Activated CD4-positive, alpha-beta T cell treated with anti-CD3 and anti-CD28 coated beads, Interleukin-2, amount 50 U/mL, for 4 hours (primary cell): Measurements from ENCODE around the gene RAPGEF5.

Source experiments
- DNase-seq, 2 experiments: peaks; one replicate each; pipeline ENCODE4 v3.0.0-alpha.2; 2020

RAPGEF5 gene

DNA sequence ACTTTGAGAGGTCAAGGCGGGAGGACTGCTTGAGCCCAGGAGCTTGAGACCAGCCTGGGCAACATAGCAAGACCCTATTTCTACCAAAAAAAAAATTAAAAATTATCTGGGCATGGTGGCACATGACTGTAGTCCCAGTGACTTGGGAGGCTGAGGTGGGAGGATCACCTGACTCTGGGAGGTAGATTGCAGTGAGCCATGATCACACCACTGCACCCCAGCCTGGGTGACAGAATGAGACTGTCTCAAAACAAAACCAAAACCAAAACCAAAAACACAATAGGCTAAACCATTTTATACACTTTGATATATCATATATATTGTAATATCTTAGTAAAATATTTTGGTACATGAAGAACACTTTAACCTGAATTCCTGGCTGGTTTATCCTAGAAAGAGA is 101.6 kb downstream of the RAPGEF5 start:
- DNase-seq, result no peak

DNA sequence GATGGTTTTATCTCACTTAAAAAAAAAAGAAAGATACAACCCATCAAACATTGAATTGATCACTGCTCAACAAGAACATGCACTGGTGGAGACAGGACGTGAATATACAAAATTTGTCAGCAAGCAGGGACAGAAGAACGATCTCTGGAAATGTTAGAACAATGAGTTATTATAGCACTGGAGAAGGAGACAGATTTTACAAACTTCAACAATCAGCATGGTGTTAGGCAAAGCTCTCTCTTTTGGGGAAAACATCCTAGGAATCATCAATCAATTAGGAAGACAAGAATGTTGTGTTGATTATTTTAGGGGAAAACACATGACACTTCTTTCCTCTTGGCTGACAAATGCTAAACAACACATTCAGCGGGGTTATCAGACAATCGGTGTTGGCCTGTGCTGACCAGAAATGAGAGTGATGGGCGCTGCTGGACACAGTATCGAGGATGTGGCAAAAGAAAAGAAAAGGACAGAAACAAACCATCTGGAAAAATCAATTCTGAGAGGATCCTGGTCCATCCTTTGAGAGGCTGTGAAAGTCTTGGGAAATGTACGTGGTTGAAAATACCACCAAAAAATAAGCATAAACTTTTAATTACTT is 103.9 kb downstream of the RAPGEF5 start:
- no peak for DNase-seq

DNA sequence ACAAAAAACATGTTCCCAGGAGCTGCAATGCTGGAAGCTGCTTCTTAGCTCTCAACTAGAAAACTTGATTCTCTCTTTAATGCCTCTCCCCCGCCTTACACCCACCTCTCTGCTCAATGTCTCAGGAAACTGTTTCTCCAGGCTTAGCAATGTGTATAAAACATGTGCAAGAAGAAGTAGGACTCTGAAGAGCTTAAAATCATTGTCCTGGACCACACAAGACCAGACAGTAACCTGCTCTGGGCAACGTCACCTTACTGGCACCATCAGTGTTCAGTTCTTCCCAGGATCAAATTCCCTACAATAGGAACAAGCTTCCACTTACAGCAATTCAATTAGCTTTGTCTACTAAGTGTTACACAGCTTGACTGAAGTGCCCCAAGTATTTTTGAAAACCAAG is 104.9 kb downstream of the RAPGEF5 start:
- no peak for DNase-seq

DNA sequence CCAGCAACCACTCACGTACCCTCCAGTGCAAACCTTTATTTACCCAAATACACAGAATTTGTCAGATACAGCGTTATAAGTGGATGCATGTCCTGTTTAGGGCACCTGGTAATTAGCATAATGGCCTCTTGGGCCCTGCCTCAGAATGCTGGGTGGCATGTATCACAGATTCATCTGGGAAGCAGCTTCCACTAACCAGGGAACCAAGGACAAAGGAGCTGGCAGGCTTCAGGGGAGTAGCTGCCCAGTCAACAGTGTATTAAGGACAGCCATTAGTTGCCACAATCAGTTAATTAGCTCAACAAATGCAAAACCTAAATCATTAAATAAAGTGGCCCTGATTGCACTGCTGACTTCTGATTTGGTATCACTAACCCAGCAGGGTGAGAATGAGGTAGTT is 105.7 kb downstream of the RAPGEF5 start:
- no peak for DNase-seq

DNA sequence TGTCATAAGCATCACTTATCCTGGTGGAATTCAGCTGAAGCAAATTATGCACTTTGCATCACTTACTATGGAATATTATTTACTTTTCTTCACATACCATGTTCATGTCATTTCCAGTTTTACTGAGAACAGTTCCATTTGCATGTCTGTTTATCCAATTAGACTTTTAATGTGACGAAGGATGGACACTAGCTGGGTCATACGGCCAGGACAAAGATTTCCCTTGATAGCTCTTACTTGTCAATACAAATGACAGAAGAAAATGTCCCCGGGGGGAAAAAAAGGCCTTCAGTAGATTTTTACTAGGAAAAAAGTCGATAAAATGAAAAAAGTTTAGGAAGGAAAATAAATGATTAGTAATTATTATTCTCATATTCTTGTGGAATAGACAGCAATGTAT is 106.6 kb downstream of the RAPGEF5 start:
- DNase-seq, result no peak

DNA sequence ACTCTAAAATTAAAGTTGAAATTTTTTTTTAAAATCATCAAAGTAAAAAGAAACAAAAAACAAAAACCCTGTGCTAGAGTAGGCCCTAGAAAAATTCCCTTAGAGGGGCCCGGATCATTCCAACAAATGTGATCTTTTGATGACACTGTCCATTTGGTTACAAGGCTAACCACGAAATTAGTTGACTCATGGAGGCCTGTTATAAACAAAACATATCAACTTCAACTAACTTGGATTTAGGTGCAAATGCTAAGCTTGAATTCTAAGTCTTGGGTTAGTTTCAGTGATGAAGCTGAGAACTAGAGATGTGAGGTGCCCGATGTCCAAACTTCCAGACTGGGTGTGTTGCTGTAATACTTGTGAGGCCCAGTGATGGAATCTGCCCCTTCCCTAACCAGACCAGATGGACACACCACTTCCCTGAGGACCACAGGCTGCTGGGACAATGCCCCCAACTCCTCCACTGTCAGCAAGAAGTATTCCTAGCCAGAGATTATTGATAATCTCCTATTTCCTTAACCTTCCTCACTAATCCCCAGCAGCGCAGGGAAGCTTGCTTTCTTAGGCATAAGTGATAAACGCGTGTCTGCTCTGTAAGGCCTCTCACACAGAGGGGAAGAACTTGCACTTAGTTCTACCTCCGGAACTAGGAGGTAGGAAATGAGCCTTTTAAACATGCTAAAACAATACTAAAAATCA is 108.7 kb downstream of the RAPGEF5 start:
- DNase-seq, result no peak

DNA sequence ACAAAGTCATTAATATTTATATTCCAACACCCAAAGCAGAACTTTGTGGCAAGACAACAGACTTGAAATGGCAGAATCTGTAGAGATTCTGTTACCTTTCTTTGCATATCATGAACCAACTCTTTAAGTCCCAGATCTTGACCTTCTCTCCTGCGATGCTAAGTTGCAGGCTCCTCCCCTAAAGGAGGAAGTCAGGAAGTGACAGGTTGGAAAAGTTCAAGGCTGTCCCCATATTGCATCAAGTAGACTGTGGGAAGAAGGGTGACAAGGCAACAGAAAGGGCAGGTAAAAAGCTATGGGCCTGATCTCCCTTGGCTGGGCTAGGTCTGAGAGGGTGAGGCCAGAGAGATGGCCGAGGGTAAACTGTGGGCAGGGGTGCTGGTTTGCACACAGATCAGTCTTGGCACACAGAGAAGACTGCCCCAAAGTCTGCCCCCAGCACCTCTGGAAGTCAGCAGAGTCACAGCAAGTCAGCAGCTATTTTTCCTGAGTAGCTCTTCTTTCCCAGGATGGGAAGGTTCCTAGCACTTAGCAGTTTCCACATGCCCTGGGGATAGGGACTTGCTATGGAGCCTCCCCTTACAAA is 115.1 kb downstream of the RAPGEF5 start:
- DNase-seq, result no peak

DNA sequence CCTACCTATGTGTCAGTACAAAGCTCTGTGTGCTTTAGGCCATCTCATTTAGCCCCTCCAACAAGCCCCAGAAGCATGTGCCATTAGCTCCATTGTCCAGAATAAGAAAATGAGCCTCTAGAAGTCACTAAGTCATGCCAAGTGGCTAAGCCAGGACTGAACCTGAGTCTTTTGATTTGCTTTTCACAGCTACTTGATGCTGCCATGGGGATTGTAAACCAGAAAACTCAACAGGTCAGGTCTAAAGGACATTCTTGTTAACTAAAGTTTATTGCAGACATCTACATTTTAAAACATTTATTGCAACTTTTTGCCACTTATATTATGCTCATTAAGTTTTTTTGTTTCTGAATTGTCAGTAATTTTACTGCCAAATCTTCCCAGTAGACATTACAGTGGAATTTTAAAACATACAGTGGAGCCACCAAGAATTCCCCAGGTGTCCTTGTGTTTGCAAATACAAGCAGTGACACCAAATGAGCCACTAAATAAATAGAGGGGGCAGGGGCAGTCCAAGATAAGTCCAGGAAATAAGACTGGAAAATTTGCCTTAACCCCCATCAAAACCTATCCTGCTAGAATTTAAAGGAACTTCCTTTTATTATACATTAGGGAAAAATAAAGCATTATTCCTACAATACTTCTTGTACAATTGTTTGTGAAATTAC is 115.9 kb downstream of the RAPGEF5 start:
- no peak for DNase-seq

DNA sequence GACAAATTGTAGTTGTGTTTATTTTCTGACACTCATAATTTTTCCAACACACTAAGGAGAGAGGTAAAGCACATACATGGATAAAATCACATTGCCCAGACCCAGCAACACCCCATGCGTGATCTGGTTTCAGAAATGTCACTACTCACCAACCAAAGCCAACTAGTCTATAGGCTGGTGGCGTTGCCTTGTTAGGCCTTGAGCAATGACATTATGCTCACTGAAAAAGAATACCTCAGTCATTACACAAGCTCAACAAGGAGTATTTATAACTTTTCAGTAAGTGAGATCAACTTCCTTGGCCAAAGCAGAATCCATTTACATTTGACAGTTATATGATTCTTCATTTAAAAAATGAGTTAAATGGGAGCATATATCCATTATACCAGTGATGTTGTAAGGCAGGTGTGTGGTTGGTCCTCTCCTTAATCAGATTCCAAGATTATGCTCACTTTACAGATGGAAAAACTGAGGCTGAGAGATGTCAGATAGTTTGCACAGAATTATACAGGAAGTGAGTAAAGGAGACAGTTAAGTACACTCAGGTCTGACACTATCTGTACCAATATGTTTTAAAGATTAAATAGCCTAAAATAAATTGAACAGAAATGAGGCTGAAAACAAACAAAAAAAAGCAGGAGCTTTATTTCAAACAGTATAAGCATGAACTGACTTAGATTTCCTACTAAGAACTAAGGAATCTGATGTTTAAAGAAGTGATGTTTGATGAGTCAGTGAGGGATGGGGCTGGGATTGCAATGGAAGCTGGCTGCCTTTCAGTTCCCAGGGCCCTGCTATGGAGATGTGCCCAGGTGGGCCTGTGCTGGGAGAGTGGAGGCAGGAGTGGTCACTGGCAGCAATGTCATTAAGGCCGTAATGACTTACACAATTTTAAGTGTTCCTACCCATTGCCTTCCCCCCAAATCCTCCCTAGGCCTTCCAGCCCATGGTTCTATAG is 118.3 kb downstream of the RAPGEF5 start:
- DNase-seq, result no peak

DNA sequence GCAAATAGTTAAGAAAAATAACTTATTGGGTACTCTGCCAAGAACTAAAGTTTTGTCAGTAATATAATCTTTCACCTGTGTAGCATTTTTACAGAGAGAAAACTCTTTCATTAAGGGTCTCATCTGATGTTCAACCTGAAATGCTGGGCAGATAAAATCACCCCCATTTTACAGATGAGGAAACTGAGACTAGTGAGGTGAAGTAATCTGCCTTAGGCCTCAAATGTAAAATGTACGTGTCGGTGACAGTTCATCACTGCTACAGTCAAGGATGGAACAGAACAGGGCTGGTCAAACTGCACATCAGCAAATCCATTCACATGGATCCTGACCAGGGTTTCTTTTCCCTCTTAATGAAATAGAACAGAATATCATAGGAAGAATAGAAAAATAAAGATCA is 121.8 kb downstream of the RAPGEF5 start:
- DNase-seq, result no peak

DNA sequence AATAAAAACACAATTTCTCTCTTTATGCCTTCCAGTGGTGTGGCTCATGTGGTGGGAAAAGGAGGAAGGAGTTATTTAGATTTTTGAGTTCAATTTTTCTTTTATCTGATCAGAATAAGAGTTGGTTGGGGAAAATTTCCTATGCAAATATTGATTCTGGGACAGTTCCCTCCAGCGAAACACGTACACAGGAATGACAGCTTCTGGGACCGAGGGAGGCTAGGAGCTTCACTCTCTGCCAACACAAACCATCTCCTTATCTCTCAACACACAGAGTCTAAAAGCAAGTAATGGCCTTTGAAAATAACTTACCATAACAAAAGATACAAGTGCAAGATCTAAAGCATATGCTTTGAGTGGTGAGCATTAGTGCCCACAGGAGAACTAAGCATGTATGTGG is 122.7 kb downstream of the RAPGEF5 start:
- DNase-seq, result no peak

DNA sequence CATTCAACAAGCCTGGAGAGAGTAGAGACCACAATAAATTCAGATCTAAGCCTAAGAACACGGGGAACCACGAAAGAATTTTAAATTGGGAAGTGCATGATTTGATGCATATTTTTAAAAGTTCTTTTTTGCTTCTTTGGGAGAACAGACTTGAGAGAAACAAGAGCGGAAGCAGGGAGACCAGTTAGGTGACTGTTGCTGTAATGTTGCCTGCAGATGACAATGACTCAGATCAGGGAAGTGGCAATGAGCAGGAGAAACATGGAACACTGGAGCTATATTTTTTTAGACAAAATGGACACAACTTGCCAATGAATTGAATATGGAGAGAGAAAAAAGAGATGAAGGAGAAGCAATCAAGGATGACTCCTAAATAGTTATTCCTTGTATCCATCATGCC is 125.1 kb downstream of the RAPGEF5 start:
- no peak for DNase-seq

DNA sequence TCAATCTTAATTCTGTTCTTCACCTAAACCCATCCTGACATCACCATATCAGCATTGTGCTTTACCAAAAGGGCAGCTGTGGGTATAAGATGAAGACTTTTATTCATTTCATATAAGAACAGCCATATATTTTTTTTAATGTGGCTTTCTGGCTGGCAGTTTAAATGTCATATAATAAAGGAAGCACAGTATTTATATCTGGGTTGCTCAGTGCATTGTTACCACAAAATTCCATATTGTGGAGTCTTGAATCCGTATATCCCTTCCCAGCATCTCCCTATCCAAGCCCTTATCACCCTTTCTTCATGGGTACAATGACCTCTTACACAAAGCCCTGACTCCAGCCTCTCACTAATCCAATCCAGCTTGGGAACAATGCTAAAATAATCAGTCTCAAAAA is 125.8 kb downstream of the RAPGEF5 start:
- no peak for DNase-seq

DNA sequence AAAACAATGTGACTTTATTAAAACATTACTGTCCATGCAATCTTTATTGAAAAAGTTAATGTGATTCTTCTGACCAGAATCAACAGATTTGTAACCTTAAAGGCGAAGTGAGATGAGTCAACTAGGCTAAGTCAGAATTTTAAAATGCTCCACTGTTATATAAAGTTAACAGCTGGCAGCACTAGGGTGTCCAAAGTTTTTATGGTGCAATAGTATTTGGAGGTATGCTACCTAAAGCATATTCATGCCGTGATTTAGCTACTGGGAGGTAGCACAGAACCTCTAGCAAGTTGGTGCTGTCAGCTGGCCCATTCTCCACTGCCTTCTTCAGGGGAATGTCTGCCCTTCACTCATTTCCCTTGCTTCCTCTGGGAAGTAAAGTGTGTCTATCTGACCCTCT is 126.7 kb downstream of the RAPGEF5 start:
- no peak for DNase-seq

DNA sequence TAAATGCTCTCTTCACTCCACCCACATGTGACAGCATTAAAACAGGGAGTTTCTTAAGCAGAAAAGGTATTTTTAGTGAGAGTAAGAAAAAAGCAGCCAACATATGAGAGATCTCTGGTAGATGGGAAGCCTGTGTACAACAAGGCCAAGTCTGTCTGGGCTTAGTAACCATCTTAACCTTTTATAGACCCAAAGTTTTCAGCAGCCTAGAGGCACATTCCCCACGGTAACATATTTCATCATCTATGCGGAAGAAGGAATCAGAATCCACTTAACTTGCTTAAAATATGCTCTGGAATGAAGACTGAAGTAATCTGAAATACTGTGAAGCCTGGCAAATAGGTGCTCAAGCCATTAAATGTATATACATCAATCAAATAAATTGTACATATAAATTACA is 127.8 kb downstream of the RAPGEF5 start:
- DNase-seq, result no peak

DNA sequence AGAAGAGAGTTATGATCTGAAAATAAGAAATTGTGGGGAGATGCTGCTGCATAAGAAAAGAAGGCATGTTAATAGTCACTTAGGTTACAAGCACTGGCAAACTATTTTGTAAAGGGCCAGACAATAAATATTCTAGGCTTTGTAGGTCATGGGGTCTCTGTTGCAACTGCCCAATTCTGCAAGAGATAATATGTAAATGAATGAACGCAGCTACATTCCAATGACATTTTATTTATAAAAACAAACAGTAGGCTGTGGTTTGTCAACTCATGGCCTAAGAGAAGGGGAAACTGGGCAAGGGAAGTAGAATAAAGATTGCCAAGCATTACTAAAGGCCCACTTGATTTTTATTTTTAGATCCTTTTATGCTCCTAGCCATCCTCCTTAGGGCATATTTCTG is 133.1 kb downstream of the RAPGEF5 start:
- DNase-seq, result no peak

DNA sequence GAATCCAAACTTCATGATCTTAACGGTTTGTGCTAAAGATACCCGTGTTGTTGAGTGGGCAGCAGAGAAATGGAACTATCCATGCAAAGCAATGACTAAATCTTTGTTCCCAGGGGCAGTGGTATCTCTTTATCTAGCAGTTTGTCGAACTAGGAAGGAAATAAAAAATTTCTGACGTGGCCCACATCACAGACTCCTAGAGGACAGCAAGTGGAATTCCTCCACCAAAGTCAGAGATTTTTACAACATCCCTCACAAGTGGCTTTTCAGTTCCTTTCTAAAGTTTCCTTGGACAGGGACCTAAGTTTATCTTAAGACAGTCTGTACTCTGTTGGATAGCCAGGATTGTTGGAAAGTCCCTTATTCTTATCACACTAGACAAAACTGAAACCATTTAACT is 136.0 kb downstream of the RAPGEF5 start:
- no peak for DNase-seq

DNA sequence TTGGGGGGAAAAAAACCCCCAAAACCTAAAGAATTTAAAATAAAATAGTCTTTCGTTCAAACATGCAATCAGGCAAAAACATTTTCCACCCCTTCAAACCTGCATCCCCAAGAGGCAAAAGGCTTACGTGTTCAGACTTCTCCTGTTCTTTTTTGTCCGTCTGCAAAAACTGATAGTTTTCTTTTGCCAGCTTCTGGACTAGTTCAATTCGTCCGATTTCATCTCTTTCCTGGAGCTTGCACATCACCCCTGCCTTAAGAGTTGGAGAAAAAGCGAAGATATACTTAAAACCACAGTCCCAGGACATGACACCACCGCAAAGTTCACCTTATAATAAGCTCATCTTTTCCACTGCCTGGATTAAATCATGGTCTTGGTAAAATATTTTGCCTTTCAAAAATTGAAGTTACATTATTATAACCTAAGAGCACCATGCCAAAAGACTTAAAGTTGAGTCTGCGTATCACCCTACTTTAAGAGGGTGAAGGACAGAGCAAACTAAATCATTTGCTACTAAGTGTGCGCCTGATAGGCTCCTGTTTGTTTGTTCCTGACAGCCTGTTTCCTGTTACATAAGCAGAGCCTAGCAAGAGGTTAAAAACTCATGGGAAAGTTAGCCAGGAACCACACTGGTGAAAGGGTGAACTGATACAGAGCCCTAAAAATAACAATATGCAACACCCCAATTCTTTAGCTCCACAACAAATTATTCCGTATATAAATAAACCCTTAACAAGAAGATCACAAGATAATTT is 137.0 kb downstream of the RAPGEF5 start:
- no peak for DNase-seq

DNA sequence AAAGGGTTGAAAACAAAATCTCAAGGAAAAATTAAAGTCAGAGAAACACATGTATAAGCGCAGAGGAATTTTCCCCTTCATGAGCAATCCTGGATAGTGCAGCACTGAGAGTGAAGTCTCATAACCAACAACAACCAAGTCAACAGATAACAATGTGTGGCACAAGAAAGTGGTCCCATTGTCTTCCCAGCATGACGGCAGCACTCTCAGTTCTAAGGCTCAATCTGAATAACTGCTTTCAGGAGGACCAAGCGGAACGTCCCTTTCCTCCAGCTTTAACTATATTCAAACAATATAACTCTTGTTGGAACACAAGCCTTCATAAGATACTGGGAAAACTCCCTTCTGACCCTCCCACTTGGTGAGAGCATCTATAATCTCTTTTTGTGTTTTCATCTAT is 137.9 kb downstream of the RAPGEF5 start:
- DNase-seq, result no peak

DNA sequence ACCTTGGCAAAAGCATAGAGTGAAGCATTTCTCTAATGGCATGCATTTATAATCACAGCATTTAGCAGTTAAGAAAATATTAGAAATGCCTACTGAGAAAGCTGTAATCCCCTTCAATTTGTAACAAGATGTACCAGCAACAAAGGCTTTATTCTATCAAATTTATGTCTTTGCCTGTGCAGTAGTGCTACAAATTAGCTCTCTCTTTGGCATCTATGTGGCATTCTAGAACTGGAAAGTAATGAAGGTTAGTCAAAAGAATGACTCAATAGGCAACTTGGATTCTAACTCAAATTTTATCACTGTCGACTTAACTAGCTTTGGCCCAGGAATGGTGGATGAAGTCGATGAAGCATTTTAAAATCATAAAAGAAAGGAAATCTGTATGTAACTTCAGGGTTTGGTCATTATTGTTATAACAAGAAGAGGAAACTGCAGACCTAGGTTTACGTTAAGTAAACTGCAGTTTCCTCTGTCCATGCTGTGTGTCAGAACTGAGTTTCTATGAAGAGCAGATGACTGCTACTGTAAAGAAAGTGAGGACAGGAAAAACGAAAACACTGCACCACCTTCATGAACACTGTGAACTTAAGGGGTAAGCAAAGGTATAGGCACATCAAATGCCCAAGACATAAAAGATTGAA is 140.0 kb downstream of the RAPGEF5 start:
- DNase-seq, result no peak

DNA sequence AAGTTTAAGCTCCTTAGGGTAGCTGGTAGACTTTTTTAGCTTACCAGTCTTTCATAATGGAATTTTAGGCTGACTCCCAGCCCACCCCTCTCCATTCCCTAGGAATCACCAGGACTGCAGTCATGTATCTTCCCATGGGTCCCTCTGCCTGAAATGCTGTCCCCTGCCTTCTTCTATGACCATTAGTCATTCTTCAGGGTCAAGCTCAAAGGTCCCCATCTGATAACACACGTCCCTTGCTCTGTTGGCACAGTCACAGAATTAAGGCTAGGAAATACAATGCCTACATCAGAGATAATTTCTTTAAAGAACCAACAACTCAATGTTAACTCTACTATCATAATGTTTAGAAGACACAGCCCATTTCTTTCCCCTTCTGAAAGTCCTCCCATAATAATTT is 140.6 kb downstream of the RAPGEF5 start:
- DNase-seq, result no peak

DNA sequence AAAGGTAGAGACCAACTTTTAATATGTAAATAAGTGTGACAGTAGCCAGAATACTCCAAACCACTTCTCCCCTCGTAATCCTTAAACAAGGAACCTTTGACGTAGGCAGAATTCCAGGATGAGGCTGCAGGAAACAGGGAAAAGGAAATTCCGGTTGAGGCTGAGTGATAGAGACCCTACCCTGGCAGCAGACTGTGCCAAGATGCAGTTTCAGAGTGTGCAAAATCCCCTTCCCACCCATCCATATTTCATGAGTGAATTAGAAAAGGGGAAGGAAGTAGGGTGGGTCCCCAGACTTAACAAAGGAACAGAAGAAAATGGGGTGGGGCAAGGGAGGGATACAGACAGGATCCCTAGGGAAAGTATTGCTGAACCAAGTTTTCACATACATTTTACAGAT is 143.0 kb downstream of the RAPGEF5 start:
- DNase-seq, result no peak
